Limb (tissue), 2 donors: ENCODE data around the gene PDLIM1.

ENCODE experiments used
- DNase-seq, 2 donors: peaks; one replicate each; pipeline ENCODE4 v3.0.0-alpha.2; 2016; ENCODE audit errors: extremely low spot score in 2 of 2

The PDLIM1 gene

GRCh38 chr10:95290461-95291364, at the start of gene PDLIM1:
PDLIM1 (minus strand) TSS chr10:95291003; CDS start chr10:95290915, 88 bp downstream.
- peak in 1 of 2 donors; percentile 73 for DNase-seq

GRCh38 chr10:95339863-95340262, 49.1 kb upstream of the PDLIM1 start:
- no peak for DNase-seq

DNA sequence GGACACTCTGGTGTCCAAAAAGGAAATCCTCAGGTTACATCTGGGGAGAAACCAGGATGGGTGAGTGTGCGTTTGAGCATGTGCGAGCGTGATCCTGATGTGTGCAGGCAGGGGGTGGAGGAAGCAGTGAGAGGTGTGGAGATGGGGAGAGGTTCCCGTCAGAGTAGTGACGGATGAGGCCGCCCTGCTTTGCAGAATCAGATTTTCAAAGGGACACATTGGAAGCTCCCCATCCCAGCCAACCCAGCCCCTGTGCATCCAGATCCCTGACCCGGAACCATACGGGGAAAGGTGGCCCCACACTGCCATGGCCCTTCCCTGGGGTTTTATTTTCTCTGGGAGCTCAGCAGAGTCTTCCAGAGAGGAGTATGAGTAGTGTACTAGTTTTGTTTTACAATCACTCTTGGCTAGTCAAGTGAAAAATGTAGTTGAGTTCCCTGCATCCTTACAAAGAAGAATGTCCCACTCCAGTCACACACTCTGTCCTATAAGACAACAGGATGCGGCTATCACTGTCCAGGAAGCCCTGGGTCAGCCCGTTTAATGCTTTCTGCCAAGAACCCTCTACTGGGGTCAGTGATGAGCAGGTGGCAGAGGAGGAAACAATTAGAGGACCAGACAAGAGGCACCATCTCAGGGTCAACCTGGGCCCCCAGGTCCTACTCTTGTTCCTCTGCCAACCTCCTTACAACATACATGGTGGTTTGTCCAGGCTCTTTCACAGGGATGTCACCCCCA, 46.8 kb upstream of the PDLIM1 start:
- DNase-seq: no peak

- DNase-seq: no peak
Measured at GRCh38 chr10:95336702-95337101, 45.9 kb upstream of the PDLIM1 start.

DNA sequence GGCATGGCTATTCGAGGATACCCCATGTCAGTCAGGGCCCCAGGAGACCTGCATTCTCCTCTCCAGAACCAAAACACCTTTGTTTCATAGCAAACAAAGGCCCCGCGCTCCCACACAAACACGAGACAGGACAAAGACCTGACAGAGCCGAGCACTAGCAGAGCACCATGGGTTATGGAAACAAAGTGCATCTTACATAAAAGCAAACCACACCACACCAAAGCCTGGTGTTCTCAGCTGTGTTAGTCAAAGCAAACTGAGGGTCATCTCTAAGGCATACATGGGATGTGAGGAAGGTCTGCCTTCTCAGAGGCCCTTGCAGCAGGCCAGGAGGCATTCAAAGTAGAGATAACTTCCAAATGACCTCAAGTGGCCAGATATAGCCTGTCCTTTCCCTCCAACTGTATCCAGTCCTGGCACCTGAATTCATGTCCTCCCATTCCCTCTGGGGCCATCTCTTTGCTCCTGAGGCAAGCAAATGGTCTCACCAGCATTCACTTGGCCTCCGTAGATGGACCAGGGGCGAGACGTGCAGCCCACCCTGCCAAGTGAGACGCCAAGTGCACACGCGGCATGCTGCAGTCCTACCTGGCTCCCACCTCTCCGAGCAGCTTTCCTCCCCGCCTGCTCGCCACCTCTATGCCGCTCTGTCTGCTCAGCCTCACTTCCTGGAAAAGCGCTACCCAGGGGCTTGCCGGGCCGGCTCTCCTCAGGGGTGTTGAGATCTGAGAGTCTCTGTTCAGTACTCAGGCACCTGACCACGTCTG, 45.3 kb upstream of the PDLIM1 start:
- no peak for DNase-seq

GRCh38 chr10:95334805-95335144, 44.0 kb upstream of the PDLIM1 start:
- no peak for DNase-seq

DNA sequence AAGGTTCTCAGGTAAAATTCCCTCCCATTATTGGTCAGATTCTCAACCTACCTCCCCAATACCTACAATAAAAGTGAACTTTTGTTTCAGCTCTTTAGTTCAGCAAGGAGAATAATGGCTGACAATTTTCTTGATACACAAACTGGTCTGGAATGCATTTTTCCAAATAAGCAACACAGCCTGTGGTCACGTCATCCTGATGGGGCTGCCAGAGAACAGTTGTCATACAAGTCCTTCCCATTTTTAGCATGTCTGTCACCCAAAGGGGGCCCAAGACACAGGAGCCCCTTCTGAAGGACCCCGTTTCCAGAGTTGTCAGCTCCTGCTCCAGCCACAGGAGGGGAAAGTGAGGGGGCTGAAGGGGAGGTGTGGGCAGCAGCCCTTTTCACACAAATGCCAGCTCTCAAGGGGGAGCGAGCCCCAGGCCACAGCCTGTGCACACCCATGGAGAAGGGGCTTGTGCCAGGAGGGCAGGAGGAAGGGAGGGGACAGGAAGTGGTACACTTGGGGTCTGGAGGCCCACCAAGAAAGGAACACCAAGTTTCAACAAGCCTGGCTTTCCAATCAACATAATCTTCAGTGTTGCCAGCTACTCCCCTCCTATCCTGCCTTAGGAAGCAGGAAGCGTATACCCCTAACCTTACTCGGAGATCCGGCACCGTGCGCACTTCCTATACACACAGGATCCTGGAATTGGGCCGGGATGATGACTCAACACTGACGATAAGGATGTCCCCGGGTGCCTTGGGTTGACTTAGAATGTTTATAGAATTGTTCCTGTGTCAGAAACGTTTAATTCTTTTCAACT, 43.4 kb upstream of the PDLIM1 start:
- no peak for DNase-seq

- DNase-seq: no peak
Measured at GRCh38 chr10:95332666-95333249, 42.0 kb upstream of the PDLIM1 start.

DNA sequence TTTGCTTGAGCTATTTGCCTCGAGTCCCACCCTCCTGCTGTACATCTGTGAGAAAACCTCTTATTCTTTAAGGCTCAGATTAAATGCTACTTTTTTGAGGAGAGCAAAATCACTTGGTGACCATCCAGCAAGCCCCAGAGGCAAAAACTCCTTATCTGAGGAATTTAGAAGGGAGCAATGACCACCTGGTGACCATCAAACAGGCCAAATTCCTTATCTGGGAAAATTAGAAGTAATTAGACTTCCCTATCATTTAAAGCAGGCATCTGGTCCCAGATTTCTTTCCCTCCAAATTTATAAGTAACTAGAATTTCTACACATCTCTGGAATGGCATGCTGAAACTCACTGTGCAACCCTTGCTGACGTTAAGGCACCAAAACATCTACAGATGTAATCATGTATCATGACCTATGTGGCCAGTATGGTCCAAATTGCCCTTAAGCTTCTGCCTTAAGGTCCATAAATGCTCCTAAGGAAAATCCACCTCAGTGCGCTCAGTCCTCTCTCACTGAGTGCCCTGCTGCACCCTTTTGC, 40.9 kb upstream of the PDLIM1 start:
- DNase-seq: no peak

- DNase-seq: no peak
Measured at GRCh38 chr10:95330966-95331453, 40.2 kb upstream of the PDLIM1 start.

DNA sequence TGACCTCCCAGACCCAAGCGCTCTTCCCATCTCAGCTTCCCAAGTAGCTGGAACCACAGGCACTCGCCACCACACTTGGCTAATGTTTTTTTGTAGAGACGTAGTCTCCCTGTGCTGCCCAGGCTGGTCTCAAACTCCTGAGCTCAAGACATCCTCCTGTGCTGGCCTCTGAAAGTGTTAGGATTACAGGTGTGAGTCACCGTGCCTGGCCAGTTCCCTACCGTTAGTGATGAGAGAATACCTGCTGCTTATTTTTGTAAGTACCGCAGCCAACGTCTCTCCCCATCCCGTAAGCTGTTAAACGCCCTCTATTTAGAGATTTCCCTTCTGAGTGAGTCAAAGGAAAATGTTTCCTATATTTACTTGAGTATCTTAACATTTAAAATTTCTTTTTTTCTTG, 38.5 kb upstream of the PDLIM1 start:
- no peak for DNase-seq

GRCh38 chr10:95328013-95328412, 37.2 kb upstream of the PDLIM1 start:
- DNase-seq: no peak

- peak; percentile 8 to 37 for DNase-seq
Measured at GRCh38 chr10:95327367-95327766, 36.6 kb upstream of the PDLIM1 start.

GRCh38 chr10:95326396-95326795, 35.6 kb upstream of the PDLIM1 start:
- no peak for DNase-seq

DNA sequence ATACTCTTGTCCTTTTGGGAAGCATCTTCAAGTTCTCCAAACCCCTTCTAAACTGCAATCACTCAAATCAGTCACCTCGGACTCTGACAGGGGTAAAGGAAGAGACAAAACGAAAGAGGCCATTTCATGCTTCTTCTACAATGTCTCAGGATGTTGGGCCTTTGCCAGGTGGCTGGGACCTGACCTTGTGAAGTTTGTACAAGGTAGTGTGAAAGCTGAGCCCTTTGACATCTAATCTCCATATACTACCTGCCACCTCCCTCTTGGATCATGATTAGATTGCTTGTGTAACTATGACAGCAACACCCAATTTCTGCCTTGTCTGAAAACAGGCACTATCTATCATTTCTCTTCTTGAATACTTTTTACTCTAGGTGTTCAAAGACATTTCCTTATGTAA, 35.1 kb upstream of the PDLIM1 start:
- DNase-seq: no peak

DNA sequence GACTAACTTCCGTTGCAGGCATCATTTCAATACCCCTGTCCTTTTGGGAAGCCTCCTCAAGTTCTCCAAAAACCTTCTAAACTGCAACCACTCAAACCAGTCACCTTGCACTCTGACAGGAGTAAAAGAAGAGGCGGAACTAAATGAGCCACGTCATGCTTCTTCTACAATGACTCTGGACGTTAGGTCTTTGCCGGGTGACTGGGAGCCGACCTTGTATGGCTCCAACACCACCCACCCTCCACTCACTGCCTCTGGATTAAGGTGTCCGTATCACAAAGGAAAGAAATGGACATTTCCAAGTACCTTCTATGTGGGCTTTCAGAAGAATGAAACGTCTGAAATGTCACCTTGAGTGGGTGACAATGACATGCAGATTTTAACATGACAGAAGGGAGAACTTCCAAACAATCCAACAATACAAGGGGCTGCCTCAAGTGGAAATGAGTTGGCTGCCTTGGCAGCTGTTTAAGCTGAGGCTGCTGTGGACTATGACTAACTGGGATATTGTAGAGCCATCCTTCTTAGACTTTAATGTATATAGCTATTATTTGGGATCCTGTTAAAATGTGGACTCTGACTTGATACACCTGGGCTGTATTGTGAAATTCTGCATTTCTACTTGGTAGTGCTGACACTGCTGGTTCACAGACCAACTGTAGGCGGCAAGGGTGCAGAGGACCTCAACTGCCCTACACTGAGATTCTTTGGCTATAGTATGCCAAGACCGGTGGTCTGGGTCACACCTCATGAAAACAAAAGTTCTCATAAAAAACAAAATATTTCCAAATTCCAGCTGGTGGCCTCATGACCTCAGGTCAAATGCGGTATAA, 33.8 kb upstream of the PDLIM1 start:
- no peak for DNase-seq

DNA sequence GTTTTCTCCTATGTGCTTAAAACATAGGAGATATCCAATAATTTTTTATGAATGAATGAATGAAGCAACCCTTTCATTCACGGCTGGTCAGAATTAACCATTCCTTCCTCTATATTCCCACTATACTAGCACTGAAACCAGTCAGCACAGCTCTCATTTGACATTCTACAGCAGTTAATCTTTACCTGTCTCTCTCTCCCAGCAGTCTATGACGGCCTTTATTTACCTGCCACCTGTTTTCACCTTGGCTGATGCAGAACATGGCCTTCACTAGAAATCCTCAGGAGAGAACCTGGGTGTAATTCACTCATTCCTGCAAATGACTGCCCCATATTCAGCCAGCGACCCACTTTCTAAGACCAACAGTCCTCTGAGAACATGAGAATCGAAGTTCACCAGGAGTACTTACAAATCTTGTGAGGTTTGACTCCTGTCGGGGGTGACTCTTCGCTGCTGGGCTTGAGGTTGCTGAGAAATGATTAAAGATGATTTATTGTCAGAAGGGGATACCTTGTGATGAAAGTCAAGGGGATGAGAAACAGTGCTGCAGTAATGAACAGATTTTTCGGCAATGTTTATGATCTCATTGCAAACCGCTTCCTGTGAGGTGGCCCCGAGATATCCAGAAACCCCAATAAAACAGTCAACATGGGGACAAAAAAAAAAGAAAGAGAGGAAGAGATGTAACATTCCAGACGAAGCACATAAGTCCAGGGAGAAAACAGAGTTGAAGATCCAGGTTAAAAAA, 30.9 kb upstream of the PDLIM1 start:
- DNase-seq: no peak

GRCh38 chr10:95319239-95319638, 28.4 kb upstream of the PDLIM1 start:
- no peak for DNase-seq

- DNase-seq: no peak
Measured at GRCh38 chr10:95315509-95315908, 24.7 kb upstream of the PDLIM1 start.
